Adrenal gland (tissue), 5 donors: ENCODE data around the gene EYS.

ENCODE experiments used
- POLR2A ChIP-seq, 2 donors: fragments of 450-650 bp; IDR thresholded peaks; one replicate each; pipeline ENCODE4 v1.6.1; 2017; ENCODE audit warnings: antibody characterized with exemption in 2 of 2, mild to moderate bottlenecking in 2 of 2, moderate library complexity in 1 of 2
- TF ChIP-seq, protein P1 (sequence below), 6 experiments: fragments of 450-650 bp in 4 of 6; fragments of 200-600 bp in 2 of 6; sonication (generic) in 1 of 6; IDR thresholded peaks; 1 replicate in 5 of 6; 2 replicates in 1 of 6; pipeline versions ENCODE4 v1.5.1 to v1.8.0; 2016 to 2021; ENCODE audit warnings: antibody characterized with exemption in 6 of 6, mild to moderate bottlenecking in 2 of 6, moderate library complexity in 1 of 6
- donor health status: DM: no; HTN: no; CAD: no.

GRCh38 chr6:63928613-63929012 lies 1778.4 kb downstream of the EYS start:
- TF ChIP-seq POLR2A (IDR thresholded peaks at IDR 0.05): no peak
- TF ChIP-seq, protein P1, sequence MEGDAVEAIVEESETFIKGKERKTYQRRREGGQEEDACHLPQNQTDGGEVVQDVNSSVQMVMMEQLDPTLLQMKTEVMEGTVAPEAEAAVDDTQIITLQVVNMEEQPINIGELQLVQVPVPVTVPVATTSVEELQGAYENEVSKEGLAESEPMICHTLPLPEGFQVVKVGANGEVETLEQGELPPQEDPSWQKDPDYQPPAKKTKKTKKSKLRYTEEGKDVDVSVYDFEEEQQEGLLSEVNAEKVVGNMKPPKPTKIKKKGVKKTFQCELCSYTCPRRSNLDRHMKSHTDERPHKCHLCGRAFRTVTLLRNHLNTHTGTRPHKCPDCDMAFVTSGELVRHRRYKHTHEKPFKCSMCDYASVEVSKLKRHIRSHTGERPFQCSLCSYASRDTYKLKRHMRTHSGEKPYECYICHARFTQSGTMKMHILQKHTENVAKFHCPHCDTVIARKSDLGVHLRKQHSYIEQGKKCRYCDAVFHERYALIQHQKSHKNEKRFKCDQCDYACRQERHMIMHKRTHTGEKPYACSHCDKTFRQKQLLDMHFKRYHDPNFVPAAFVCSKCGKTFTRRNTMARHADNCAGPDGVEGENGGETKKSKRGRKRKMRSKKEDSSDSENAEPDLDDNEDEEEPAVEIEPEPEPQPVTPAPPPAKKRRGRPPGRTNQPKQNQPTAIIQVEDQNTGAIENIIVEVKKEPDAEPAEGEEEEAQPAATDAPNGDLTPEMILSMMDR (IDR thresholded peaks at IDR 0.05): no peak
